H4 (cell line): ENCODE results near the gene STX16. TPM values are rescaled to one million over a fixed set of nuclear protein-coding genes. Genes with fewer than 3 reads are reported as not detected.

ENCODE experiments used
- DNase-seq: peaks from one replicate; pipeline ENCODE4 v3.0.0-alpha.2; 2015; ENCODE audit warnings: low spot score
- total RNA-seq: library from RNA; depleted of rRNA; stranded (reverse); fragments of >200 nt; shearing (Covaris generic); gene quantifications from 2 replicates; pipeline ENCODE4 v1.2.3, GENCODE V29; 2014

The STX16 gene
- total RNA-seq, 1 experiment from 2014 or later, result 8.8 TPM

GRCh38 chr20:58618351-58619076 lies 32.6 kb upstream of the STX16 start:
- DNase-seq, result no peak

- no peak for DNase-seq
Observed at GRCh38 chr20:58619077-58619863, 31.8 kb upstream of the STX16 start.

- DNase-seq, result no peak
Observed at GRCh38 chr20:58619864-58620431, 31.1 kb upstream of the STX16 start.

- no peak for DNase-seq
Observed at GRCh38 chr20:58621906-58622548, 29.1 kb upstream of the STX16 start.

GRCh38 chr20:58622671-58623578 lies 28.2 kb upstream of the STX16 start:
- no peak for DNase-seq

GRCh38 chr20:58623579-58624473 lies 27.3 kb upstream of the STX16 start:
- peak; percentile 91 for DNase-seq

GRCh38 chr20:58624687-58625086 lies 26.4 kb upstream of the STX16 start:
- no peak for DNase-seq

GRCh38 chr20:58625585-58625984 lies 25.5 kb upstream of the STX16 start:
- no peak for DNase-seq

- DNase-seq, result no peak
Observed at GRCh38 chr20:58626051-58626450, 25.0 kb upstream of the STX16 start.

- no peak for DNase-seq
Observed at GRCh38 chr20:58627212-58628072, 23.6 kb upstream of the STX16 start.

GRCh38 chr20:58628491-58629214 lies 22.4 kb upstream of the STX16 start:
- DNase-seq, result no peak

- DNase-seq, result no peak
Observed at GRCh38 chr20:58629215-58629580, 21.9 kb upstream of the STX16 start.

- DNase-seq, result no peak
Observed at GRCh38 chr20:58630063-58630462, 21.0 kb upstream of the STX16 start.

GRCh38 chr20:58633161-58634053 lies 17.7 kb upstream of the STX16 start:
- DNase-seq, result no peak

- DNase-seq, result no peak
Observed at GRCh38 chr20:58634059-58634458, 17.0 kb upstream of the STX16 start.

GRCh38 chr20:58634521-58635278 lies 16.4 kb upstream of the STX16 start:
- DNase-seq, result no peak

GRCh38 chr20:58635279-58635665 lies 15.8 kb upstream of the STX16 start:
- no peak for DNase-seq
